ENCODE measurements around the gene CEBPA.

CEBPA gene

GRCh38 chr19:33302175-33302973 is at the start of gene CEBPA:
TSS of gene CEBPA (minus strand) at chr19:33302534. CDS start at chr19:33302414, 120 bp downstream.
- DNase-seq (ENCODE audit: low spot score) = peak; percentile 84

GRCh38 chr19:33350538-33351309 is 48.4 kb upstream of the CEBPA start:
- peak; percentile 79 for DNase-seq (ENCODE audit: low spot score)

- DNase-seq (ENCODE audit: low spot score) = no peak
Measured at GRCh38 chr19:33349319-33350289, 47.3 kb upstream of the CEBPA start.

- peak; percentile 15 for DNase-seq (ENCODE audit: low spot score)
Measured at GRCh38 chr19:33348301-33349010, 46.1 kb upstream of the CEBPA start.

- no peak for DNase-seq (ENCODE audit: low spot score)
Measured at GRCh38 chr19:33347300-33347699, 45.0 kb upstream of the CEBPA start.

- DNase-seq (ENCODE audit: low spot score) = no peak
Measured at GRCh38 chr19:33346665-33347064, 44.3 kb upstream of the CEBPA start.

- no peak for DNase-seq (ENCODE audit: low spot score)
Measured at GRCh38 chr19:33345163-33345562, 42.8 kb upstream of the CEBPA start.

GRCh38 chr19:33344573-33344925 is 42.2 kb upstream of the CEBPA start:
- no peak for DNase-seq (ENCODE audit: low spot score)

- DNase-seq (ENCODE audit: low spot score) = peak; percentile 30
Measured at GRCh38 chr19:33343859-33344572, 41.7 kb upstream of the CEBPA start.

GRCh38 chr19:33343301-33343700 is 41.0 kb upstream of the CEBPA start:
- DNase-seq (ENCODE audit: low spot score) = no peak

- DNase-seq (ENCODE audit: low spot score) = no peak
Measured at GRCh38 chr19:33340991-33341390, 38.7 kb upstream of the CEBPA start.

GRCh38 chr19:33339016-33339984 is 37.0 kb upstream of the CEBPA start:
- no peak for DNase-seq (ENCODE audit: low spot score)

- no peak for DNase-seq (ENCODE audit: low spot score)
Measured at GRCh38 chr19:33335446-33335845, 33.1 kb upstream of the CEBPA start.

- no peak for DNase-seq (ENCODE audit: low spot score)
Measured at GRCh38 chr19:33334271-33334670, 31.9 kb upstream of the CEBPA start.

GRCh38 chr19:33333642-33334041 is 31.3 kb upstream of the CEBPA start:
- no peak for DNase-seq (ENCODE audit: low spot score)

- no peak for DNase-seq (ENCODE audit: low spot score)
Measured at GRCh38 chr19:33333151-33333550, 30.8 kb upstream of the CEBPA start.

- DNase-seq (ENCODE audit: low spot score) = no peak
Measured at GRCh38 chr19:33332248-33332647, 29.9 kb upstream of the CEBPA start.

GRCh38 chr19:33329736-33330135 is 27.4 kb upstream of the CEBPA start:
- no peak for DNase-seq (ENCODE audit: low spot score)

- no peak for DNase-seq (ENCODE audit: low spot score)
Measured at GRCh38 chr19:33329060-33329459, 26.7 kb upstream of the CEBPA start.

- no peak for DNase-seq (ENCODE audit: low spot score)
Measured at GRCh38 chr19:33325920-33326319, 23.6 kb upstream of the CEBPA start.

All from AG08395 (cell line).